GM19397 (cell line): ENCODE data around the gene NOP10.

ENCODE experiments used
- ATAC-seq: cut with Tn5 transposase; IDR thresholded peaks from one replicate; pipeline ENCODE4 v1.9.1; 2021; ENCODE audit warnings: mild to moderate bottlenecking, moderate library complexity; ENCODE audit not compliant: unreplicated experiment

NOP10 gene

GRCh38 chr15:34334672-34335071 lies 8.3 kb downstream of the NOP10 start:
- no peak for ATAC-seq

- ATAC-seq, result no peak
These were observed 10.3 kb downstream of the NOP10 start for GRCh38 chr15:34332553-34333120.

- ATAC-seq, result no peak
These were observed 11.1 kb downstream of the NOP10 start for GRCh38 chr15:34331809-34332208.

- no peak for ATAC-seq
These were observed 12.7 kb downstream of the NOP10 start for GRCh38 chr15:34330279-34330678.

- ATAC-seq, result no peak
These were observed 13.9 kb downstream of the NOP10 start for GRCh38 chr15:34329006-34329405.

GRCh38 chr15:34327906-34328305 lies 15.0 kb downstream of the NOP10 start:
- no peak for ATAC-seq

GRCh38 chr15:34325368-34325767 lies 17.6 kb downstream of the NOP10 start:
- no peak for ATAC-seq

- ATAC-seq, result no peak
These were observed 18.0 kb downstream of the NOP10 start for GRCh38 chr15:34324933-34325332.

- no peak for ATAC-seq
These were observed 19.7 kb downstream of the NOP10 start for GRCh38 chr15:34323217-34323616.

- ATAC-seq, result no peak
These were observed 24.5 kb downstream of the NOP10 start for GRCh38 chr15:34318277-34319079.

- ATAC-seq, result no peak
These were observed 28.1 kb downstream of the NOP10 start for GRCh38 chr15:34314491-34315490.

GRCh38 chr15:34311563-34311962 lies 31.4 kb downstream of the NOP10 start:
- no peak for ATAC-seq

- no peak for ATAC-seq
These were observed 38.3 kb downstream of the NOP10 start for GRCh38 chr15:34304613-34305012.

GRCh38 chr15:34301058-34301457 lies 41.9 kb downstream of the NOP10 start:
- no peak for ATAC-seq

- ATAC-seq, result no peak
These were observed 45.9 kb downstream of the NOP10 start for GRCh38 chr15:34297059-34297458.

- ATAC-seq, result no peak
These were observed 50.3 kb downstream of the NOP10 start for GRCh38 chr15:34292621-34293020.
